ENCODE results near the gene BPGM. TPM values are rescaled to one million over a fixed set of nuclear protein-coding genes. Genes with fewer than 3 reads are reported as not detected.

Gene BPGM
- total and polyA plus RNA-seq, 9 of the 15 experiments (the other 6 are each of a cell fraction or from before 2014, with no cell fraction given): 14.1 to 46.1 (median 21.2) TPM

- TF ChIP-seq REST (IDR thresholded peaks at IDR 0.05; ENCODE audit: borderline replicate concordance) (peak; percentile 33; the same call in 1 of the 2 replicates), REST (CRISPR knock-in tag; IDR thresholded peaks at IDR 0.05; ENCODE audit: low read depth) (no peak), BRD4 (IDR thresholded peaks at IDR 0.05) (no peak), ZNF444 (CRISPR knock-in tag; IDR thresholded peaks at IDR 0.05) (no peak), ZNF589 (CRISPR knock-in tag; IDR thresholded peaks at IDR 0.05; ENCODE audit: low read depth) (no peak), KLF13 (tag; IDR thresholded peaks at IDR 0.05; ENCODE audit: borderline replicate concordance, low read depth) (no peak)
Measured at GRCh38 chr7:134690016-134690415, 43.4 kb downstream of the BPGM start (continued).

Data from K562 (cell line).